ENCODE measurements around the gene MAF.

The MAF gene

DNA sequence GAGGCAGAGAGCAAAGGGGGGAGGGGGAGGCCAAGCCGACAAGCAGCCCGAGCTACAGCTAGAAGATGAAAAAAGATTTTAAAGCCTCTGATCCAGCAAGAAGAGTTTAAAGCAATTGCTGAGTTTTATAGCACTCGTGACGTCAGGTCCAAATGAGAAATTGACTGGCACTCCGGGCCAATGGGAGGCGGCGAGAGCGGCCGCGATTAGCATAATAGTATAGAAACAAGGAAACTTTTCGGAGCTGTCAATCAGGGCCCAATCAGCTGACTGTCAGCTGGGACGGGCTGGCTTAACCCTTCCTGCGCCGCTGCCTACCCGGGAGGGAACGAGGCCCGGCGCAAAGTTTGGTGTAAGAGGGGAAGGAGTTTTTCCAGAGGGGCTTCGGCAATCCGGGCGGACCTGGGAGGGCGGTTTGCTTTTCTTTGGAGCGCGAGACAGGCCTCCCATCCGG is at the start of gene MAF:
MAF (minus strand) TSS at position 100 of the 454 bp plus-strand sequence. CDS start 835 bp downstream, outside the sequence.
- peak; percentile 45 for DNase-seq (ENCODE audit: low spot score)
- in situ Hi-C loops (cut with MboI; ENCODE audit: low sequenced_read_pairs, unreplicated experiment) = loop anchor here (25.0 kb wide), 1 partner anchor 862 kb away; no protein-coding TSS in a partner anchor
- TF ChIP-seq, protein P1, sequence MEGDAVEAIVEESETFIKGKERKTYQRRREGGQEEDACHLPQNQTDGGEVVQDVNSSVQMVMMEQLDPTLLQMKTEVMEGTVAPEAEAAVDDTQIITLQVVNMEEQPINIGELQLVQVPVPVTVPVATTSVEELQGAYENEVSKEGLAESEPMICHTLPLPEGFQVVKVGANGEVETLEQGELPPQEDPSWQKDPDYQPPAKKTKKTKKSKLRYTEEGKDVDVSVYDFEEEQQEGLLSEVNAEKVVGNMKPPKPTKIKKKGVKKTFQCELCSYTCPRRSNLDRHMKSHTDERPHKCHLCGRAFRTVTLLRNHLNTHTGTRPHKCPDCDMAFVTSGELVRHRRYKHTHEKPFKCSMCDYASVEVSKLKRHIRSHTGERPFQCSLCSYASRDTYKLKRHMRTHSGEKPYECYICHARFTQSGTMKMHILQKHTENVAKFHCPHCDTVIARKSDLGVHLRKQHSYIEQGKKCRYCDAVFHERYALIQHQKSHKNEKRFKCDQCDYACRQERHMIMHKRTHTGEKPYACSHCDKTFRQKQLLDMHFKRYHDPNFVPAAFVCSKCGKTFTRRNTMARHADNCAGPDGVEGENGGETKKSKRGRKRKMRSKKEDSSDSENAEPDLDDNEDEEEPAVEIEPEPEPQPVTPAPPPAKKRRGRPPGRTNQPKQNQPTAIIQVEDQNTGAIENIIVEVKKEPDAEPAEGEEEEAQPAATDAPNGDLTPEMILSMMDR (IDR thresholded peaks at IDR 0.05; ENCODE audit: borderline replicate concordance, control extremely low read depth, extremely low read depth, insufficient read depth, missing control alignments) = no peak

GRCh38 chr16:79648826-79649225 is 48.3 kb upstream of the MAF start:
- no peak for DNase-seq (ENCODE audit: low spot score)
- in situ Hi-C loops (cut with MboI; ENCODE audit: low sequenced_read_pairs, unreplicated experiment) = no loop called here
- TF ChIP-seq, protein P1 (IDR thresholded peaks at IDR 0.05; ENCODE audit: borderline replicate concordance, control extremely low read depth, extremely low read depth, insufficient read depth, missing control alignments) = no peak

DNA sequence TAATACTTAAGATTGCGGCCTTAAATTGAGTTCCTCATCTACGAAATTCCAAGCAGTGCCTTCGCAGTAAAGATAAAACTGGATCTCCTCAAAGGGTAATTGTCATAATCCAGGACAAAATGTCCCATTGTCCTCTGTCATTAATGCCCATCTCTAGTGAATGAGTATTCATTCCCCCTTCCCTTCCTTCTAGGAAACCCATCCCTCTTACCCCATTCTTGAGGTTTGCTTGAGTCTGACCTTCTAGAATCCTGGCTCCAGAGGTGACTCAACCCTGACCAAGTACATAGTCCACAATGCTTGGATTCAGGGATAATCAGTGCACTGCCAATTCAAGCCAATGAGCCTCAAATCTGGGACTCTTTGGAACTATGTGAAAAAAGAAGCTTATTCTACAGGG is 47.0 kb upstream of the MAF start:
- DNase-seq (ENCODE audit: low spot score) = no peak
- TF ChIP-seq, protein P1 (IDR thresholded peaks at IDR 0.05; ENCODE audit: borderline replicate concordance, control extremely low read depth, extremely low read depth, insufficient read depth, missing control alignments) = no peak
- in situ Hi-C loops (cut with MboI; ENCODE audit: low sequenced_read_pairs, unreplicated experiment) = no loop called here

GRCh38 chr16:79645701-79646100 is 45.2 kb upstream of the MAF start:
- no peak for DNase-seq (ENCODE audit: low spot score)
- in situ Hi-C loops (cut with MboI; ENCODE audit: low sequenced_read_pairs, unreplicated experiment) = no loop called here

GRCh38 chr16:79644971-79645667 is 44.6 kb upstream of the MAF start:
- TF ChIP-seq, protein P1 (IDR thresholded peaks at IDR 0.05; ENCODE audit: borderline replicate concordance, control extremely low read depth, extremely low read depth, insufficient read depth, missing control alignments) = no peak
- no peak for DNase-seq (ENCODE audit: low spot score)
- in situ Hi-C loops (cut with MboI; ENCODE audit: low sequenced_read_pairs, unreplicated experiment) = no loop called here

More at GRCh38 chr16:79645701-79646100, 45.2 kb upstream of the MAF start:
- TF ChIP-seq, protein P1 (IDR thresholded peaks at IDR 0.05; ENCODE audit: borderline replicate concordance, control extremely low read depth, extremely low read depth, insufficient read depth, missing control alignments) = no peak

DNA sequence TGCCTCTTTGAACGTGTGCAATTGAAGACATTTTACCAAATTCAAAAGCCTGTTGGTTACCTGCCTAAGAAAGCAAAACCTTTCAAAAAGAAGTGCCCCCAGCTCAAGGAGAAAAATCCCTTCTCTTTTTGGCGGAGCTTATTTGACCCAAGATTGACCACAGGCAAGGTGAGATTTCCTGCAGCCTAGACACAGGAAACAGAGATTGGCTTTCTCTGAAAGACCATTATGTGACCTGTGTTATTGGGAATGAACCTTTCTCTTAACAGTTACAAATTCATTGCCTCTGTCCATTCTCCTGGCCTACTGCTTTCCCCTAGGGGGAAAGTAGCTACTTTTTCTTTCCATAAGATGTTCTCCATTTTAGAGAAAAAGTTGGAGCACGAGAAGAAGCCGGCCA is 42.1 kb upstream of the MAF start:
- DNase-seq (ENCODE audit: low spot score) = no peak
- TF ChIP-seq, protein P1 (IDR thresholded peaks at IDR 0.05; ENCODE audit: borderline replicate concordance, control extremely low read depth, extremely low read depth, insufficient read depth, missing control alignments) = no peak
- in situ Hi-C loops (cut with MboI; ENCODE audit: low sequenced_read_pairs, unreplicated experiment) = no loop called here
